Measurements from ENCODE around the gene CAMK2A. TPM values are rescaled to one million over a fixed set of nuclear protein-coding genes. Genes with fewer than 3 reads are reported as not detected.
"Not testable (repeated sequence)": the region's sequence is repeated elsewhere in the genome, so short reads cannot be mapped to it uniquely, and the experiment has no call there.

CAMK2A gene
- total RNA-seq, 6 experiments from 2014 or later: 0.09 to 0.64 (median 0.18) TPM

DNA sequence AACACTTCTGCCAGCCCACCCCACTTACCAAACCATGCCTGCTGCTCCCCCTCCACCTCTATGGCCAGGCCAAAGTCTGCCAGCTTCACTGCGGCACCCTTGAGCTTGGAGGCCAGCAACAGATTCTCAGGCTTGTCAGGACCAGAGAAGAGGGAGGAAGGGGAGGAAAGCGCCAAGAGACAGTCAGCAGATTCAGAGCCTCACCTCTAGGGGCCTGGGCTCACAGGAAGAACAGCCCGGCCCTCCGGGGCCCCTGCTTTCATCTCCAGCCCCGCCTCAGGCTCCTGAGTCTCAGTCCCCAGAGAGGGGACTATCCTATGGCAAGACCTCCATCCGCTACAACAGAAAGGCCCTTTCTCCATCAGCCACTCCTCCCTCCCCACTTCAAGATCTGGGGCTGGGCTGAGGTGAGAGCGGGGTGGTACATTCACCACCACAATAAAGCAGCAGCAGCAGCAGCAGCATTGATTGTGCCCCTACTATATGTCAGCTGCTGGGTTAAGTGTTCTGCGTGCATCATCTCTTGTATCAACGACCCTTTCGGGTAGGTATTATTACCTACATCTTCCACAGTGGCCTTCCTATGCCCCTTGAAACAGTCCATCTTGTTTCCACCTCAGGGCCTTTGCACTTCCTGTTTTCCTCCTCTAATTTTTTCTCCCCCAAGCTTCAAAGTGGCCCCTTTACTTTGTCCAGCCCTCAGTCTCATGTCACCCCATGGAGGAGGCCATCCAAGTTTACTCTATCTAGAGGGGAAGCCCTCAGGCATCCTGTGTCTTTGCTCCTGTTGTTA lies 36.0 kb downstream of the CAMK2A start:
- H3K9me3 Mint-ChIP-seq: no peaks in the 10 kb centered on the region

DNA sequence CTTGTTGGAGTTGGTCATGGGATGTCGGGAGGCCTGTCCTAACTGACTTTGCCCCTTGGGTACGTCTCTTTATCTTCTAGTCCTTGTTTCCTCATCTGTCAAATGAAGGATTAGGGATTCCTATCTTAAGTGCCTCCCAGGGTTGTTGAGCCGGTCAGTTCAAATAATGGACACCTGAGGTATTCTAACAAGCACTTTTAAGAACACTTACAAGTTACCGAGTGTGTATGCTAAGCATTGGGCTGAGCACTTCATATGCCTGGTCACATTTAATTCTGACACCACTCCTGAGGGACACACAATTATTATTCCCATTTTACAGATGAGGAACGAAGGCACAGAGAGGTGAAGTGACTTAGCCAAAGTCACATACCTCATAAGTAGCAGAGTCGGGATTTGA lies 37.1 kb downstream of the CAMK2A start:
- no peaks in the 10 kb centered on the region for H3K9me3 Mint-ChIP-seq
- H3K27ac Mint-ChIP-seq: no peak overlapping the region
- DNase-seq: no peak
- H3K4me3 Mint-ChIP-seq: no peak overlapping the region
- peaks cover 2% of the 10 kb centered on the region; the same call in 1 of the 2 replicates for H3K27me3 Mint-ChIP-seq (ENCODE audit: insufficient read depth)
- TF ChIP-seq, protein P1, sequence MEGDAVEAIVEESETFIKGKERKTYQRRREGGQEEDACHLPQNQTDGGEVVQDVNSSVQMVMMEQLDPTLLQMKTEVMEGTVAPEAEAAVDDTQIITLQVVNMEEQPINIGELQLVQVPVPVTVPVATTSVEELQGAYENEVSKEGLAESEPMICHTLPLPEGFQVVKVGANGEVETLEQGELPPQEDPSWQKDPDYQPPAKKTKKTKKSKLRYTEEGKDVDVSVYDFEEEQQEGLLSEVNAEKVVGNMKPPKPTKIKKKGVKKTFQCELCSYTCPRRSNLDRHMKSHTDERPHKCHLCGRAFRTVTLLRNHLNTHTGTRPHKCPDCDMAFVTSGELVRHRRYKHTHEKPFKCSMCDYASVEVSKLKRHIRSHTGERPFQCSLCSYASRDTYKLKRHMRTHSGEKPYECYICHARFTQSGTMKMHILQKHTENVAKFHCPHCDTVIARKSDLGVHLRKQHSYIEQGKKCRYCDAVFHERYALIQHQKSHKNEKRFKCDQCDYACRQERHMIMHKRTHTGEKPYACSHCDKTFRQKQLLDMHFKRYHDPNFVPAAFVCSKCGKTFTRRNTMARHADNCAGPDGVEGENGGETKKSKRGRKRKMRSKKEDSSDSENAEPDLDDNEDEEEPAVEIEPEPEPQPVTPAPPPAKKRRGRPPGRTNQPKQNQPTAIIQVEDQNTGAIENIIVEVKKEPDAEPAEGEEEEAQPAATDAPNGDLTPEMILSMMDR (IDR thresholded peaks at IDR 0.05): no peak
- H3K36me3 Mint-ChIP-seq (ENCODE audit: low read depth): no peaks in the 10 kb centered on the region
- 0 out of 2 replicates have a peak, but pooled peaks cover 4% of the 10 kb centered on the region for H3K4me1 Mint-ChIP-seq (ENCODE audit: low read depth)

More for the DNA sequence above, 36.0 kb downstream of the CAMK2A start:
- H3K27me3 Mint-ChIP-seq (ENCODE audit: insufficient read depth): peaks cover 2% of the 10 kb centered on the region; the same call in 1 of the 2 replicates
- no peak for DNase-seq
- TF ChIP-seq, protein P1 (IDR thresholded peaks at IDR 0.05): no peak
- no peak overlapping the region for H3K4me3 Mint-ChIP-seq
- H3K36me3 Mint-ChIP-seq (ENCODE audit: low read depth): no peaks in the 10 kb centered on the region
- peaks cover 11% of the 10 kb centered on the region; the same call in 1 of the 2 replicates for H3K4me1 Mint-ChIP-seq (ENCODE audit: low read depth)
- no peak overlapping the region for H3K27ac Mint-ChIP-seq

DNA sequence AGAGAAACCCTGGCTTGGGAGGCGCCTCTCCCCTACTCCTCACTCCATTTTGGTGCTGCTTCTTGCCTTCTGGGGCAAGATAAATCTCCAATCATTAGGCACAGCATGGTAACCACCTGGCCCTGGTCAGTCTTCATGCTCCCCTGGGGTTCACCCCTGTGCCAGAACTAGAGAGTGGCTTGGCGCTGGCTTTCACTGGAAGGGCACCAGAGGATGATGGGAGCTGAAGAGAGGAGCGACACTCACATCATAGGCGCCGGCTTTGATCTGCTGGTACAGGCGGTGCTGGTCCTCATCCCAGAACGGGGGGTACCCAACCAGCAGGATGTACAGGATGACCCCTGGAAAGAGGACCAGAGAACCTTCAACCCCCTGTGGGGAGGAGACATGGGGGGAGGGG lies 38.1 kb downstream of the CAMK2A start:
- DNase-seq: no peak
- H3K27me3 Mint-ChIP-seq (ENCODE audit: insufficient read depth): 0 out of 2 replicates have a peak, but pooled peaks cover 2% of the 10 kb centered on the region
- no peak overlapping the region for H3K27ac Mint-ChIP-seq
- TF ChIP-seq, protein P1 (IDR thresholded peaks at IDR 0.05): no peak
- H3K36me3 Mint-ChIP-seq (ENCODE audit: low read depth): no peaks in the 10 kb centered on the region
- no peaks in the 10 kb centered on the region for H3K9me3 Mint-ChIP-seq
- H3K4me1 Mint-ChIP-seq (ENCODE audit: low read depth): 0 out of 2 replicates have a peak, but pooled peaks cover 4% of the 10 kb centered on the region
- no peak overlapping the region for H3K4me3 Mint-ChIP-seq

DNA sequence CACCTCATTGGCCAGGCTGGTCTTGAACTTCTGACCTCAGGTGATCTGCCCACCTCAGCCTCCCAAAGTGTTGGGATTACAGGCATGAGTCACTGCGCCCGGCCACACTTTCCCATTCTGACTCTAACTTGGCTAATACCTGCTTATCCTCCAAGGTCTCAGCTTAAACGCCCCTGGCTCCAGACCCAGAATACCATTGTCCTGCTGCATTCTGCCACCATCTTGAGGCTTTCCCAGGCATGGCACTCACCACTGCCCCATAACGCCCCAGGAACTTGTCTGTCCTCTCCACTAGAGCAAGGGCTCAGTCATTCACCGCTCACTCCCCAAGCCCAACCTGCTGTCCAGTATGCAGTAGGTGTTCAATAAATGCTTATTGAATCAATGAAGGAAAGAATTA lies 39.8 kb downstream of the CAMK2A start:
- Mint-ChIP-seq H3K4me3 (no peak overlapping the region), H3K9me3 (no peaks in the 10 kb centered on the region), H3K36me3 (ENCODE audit: low read depth) (no peaks in the 10 kb centered on the region), H3K4me1 (ENCODE audit: low read depth) (peaks cover 6% of the 10 kb centered on the region), H3K27me3 (ENCODE audit: insufficient read depth) (no peaks in the 10 kb centered on the region), H3K27ac (no peak overlapping the region)
- TF ChIP-seq, protein P1 (IDR thresholded peaks at IDR 0.05): no peak
- no peak for DNase-seq

DNA sequence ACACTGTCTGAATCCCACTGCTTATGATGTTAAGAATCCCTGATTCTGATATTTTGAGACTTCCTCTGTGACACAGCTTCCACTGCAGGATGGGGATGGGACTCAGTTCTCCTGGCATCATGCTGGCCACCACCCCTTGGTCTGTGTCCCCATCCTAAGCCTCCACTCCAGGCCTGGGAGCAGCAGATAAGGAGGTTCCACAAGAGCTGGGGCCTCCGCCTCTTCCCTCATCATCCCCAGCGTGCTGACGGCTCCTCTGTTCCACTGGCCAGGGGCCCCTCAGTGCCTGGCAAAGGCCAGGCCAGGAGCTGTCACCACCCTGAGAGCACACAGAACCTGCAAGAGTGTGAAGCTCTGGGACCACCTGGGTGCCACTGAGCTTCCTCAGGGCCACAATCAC lies 40.6 kb downstream of the CAMK2A start:
- no peaks in the 10 kb centered on the region for H3K36me3 Mint-ChIP-seq (ENCODE audit: low read depth)
- peaks cover 6% of the 10 kb centered on the region for H3K4me1 Mint-ChIP-seq (ENCODE audit: low read depth)
- no peaks in the 10 kb centered on the region for H3K9me3 Mint-ChIP-seq
- H3K27ac Mint-ChIP-seq: no peak overlapping the region
- no peak overlapping the region for H3K4me3 Mint-ChIP-seq
- TF ChIP-seq, protein P1 (IDR thresholded peaks at IDR 0.05): no peak
- no peak for DNase-seq
- peaks cover 2% of the 10 kb centered on the region for H3K27me3 Mint-ChIP-seq (ENCODE audit: insufficient read depth)

DNA sequence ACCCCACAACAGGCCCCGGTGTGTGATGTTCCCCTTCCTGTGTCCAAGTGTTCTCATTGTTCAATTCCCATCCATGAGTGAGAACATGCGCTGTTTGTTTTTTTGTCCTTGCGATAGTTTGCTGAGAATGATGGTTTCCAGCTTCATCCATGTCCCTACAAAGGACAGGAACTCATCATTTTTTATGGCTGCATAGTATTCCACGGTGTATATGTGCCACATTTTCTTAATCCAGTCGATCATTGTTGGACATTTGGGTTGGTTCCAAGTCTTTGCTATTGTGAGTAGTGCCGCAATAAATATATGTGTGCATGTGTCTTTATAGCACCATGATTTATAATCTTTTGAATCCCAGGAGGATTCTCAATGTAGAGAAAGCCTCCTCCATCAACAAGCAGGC lies 41.1 kb downstream of the CAMK2A start:
- not testable (repeated sequence) for DNase-seq; H3K27me3 Mint-ChIP-seq (ENCODE audit: insufficient read depth); H3K27ac Mint-ChIP-seq; H3K9me3 Mint-ChIP-seq; H3K4me3 Mint-ChIP-seq; H3K4me1 Mint-ChIP-seq (ENCODE audit: low read depth); H3K36me3 Mint-ChIP-seq (ENCODE audit: low read depth)

All from HFFc6 (cell line).